Measurements from ENCODE around the gene RGL1.

DNA sequence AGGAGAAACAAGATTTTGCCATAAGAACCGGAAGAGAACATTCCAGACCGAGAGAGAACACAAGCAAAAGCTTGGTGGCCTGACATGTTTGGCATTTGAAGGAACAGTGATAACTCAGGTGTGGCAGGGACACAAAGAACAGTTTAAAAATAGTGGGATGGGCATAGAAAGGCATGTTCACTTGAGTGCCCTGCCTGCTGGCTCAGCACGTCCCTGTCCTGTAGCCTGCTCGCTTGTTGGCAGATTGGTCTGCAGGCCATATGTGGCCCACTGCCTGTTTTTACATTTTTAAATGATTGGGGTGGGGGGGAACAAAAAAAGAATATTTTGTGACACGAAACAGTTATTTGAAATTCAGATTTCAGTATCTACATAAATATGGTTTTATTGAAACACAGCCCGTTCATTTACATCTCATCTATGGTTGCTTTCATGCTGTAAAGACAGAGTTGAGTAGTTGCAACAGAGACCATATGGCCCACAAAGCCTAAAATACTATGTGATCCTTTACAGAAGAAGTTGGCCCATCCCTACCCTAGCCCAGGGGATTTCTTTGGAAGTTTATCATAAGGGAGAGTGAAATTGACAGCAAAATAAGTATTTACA is 100.7 kb downstream of the RGL1 start:
- TF ChIP-seq POLR2A (IDR thresholded peaks at IDR 0.05; ENCODE audit: low read length) (no peak), GATA1 (IDR thresholded peaks at IDR 0.05; ENCODE audit: low read depth, low read length) (no peak)

Data from erythroblast (primary cell).